ENCODE results near the gene YAP1. TPM values are rescaled to one million over a fixed set of nuclear protein-coding genes. Genes with fewer than 3 reads are reported as not detected.

YAP1 gene
- total RNA-seq, 1 experiment from 2014 or later, result 134 TPM

DNA sequence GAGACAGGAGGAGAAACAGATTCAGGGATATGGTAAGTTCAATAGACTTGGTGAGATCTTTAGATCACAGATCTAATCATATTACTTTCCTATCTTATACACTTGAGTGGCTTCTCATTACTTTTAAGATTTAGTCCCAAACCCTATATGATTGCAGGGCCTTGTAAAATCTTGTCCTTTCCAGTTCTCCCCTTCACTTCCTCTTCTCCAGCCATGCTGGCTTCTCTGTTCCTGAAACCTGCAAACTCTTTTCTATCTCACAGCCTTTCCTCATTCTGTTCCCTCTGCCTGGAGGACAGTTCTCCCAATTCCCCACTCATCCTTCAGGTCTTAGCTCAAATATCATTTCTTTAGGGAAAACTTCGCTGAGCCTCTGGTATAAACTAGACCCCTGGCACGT is 141.2 kb downstream of the YAP1 start:
- Histone ChIP-seq H3K9me3 (ENCODE audit: low read depth, low read length, poor library complexity, severe bottlenecking) (no peaks in the 10 kb centered on the region), H3K27me3 (replicated peaks; ENCODE audit: insufficient read depth, low read depth, low read length, poor library complexity) (no peaks in the 10 kb centered on the region), H3K4me3 (ENCODE audit: low read depth, low read length, poor library complexity, severe bottlenecking) (no peak overlapping the region), H3K27ac (ENCODE audit: low read depth, low read length, poor library complexity, severe bottlenecking) (no peak overlapping the region), H3K36me3 (ENCODE audit: insufficient read depth, low read length, poor library complexity, severe bottlenecking) (no peaks in the 10 kb centered on the region), H3K4me1 (ENCODE audit: insufficient read depth, low read length, poor library complexity, severe bottlenecking) (peaks cover 10% of the 10 kb centered on the region)
- DNase-seq (ENCODE audit: low spot score), result no peak
- POLR2A ChIA-PET (ENCODE audit: low non-redundant PET), result no interaction called here
- no TSS peak for BruUV-seq (replicated peaks)
- CTCF ChIA-PET, result no interaction called here
- intact Hi-C loops (cut with micrococcal nuclease; ENCODE audit: unreplicated experiment), result no loop called here
- TF ChIP-seq EZH2 (IDR thresholded peaks at IDR 0.05; ENCODE audit: borderline replicate concordance, low read depth, low read length, poor library complexity, severe bottlenecking), result no peak
- TF ChIP-seq, protein P1, sequence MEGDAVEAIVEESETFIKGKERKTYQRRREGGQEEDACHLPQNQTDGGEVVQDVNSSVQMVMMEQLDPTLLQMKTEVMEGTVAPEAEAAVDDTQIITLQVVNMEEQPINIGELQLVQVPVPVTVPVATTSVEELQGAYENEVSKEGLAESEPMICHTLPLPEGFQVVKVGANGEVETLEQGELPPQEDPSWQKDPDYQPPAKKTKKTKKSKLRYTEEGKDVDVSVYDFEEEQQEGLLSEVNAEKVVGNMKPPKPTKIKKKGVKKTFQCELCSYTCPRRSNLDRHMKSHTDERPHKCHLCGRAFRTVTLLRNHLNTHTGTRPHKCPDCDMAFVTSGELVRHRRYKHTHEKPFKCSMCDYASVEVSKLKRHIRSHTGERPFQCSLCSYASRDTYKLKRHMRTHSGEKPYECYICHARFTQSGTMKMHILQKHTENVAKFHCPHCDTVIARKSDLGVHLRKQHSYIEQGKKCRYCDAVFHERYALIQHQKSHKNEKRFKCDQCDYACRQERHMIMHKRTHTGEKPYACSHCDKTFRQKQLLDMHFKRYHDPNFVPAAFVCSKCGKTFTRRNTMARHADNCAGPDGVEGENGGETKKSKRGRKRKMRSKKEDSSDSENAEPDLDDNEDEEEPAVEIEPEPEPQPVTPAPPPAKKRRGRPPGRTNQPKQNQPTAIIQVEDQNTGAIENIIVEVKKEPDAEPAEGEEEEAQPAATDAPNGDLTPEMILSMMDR (conservative IDR thresholded peaks at IDR 0.05; ENCODE audit: low read depth, low read length), result no peak

GRCh38 chr11:102252339-102252891 is 142.2 kb downstream of the YAP1 start:
- Histone ChIP-seq H3K9me3 (ENCODE audit: low read depth, low read length, poor library complexity, severe bottlenecking) (no peaks in the 10 kb centered on the region), H3K36me3 (ENCODE audit: insufficient read depth, low read length, poor library complexity, severe bottlenecking) (no peaks in the 10 kb centered on the region), H3K27me3 (replicated peaks; ENCODE audit: insufficient read depth, low read depth, low read length, poor library complexity) (no peaks in the 10 kb centered on the region), H3K4me3 (ENCODE audit: low read depth, low read length, poor library complexity, severe bottlenecking) (no peak overlapping the region), H3K27ac (ENCODE audit: low read depth, low read length, poor library complexity, severe bottlenecking) (no peak overlapping the region), H3K4me1 (ENCODE audit: insufficient read depth, low read length, poor library complexity, severe bottlenecking) (peaks cover 10% of the 10 kb centered on the region)
- CTCF ChIA-PET, result no interaction called here
- DNase-seq (ENCODE audit: low spot score), result no peak
- intact Hi-C loops (cut with micrococcal nuclease; ENCODE audit: unreplicated experiment), result no loop called here
- no peak for TF ChIP-seq EZH2 (IDR thresholded peaks at IDR 0.05; ENCODE audit: borderline replicate concordance, low read depth, low read length, poor library complexity, severe bottlenecking)
- TF ChIP-seq, protein P1 (conservative IDR thresholded peaks at IDR 0.05; ENCODE audit: low read depth, low read length), result no peak
- BruUV-seq (replicated peaks), result no TSS peak
- POLR2A ChIA-PET (ENCODE audit: low non-redundant PET), result no interaction called here

- CTCF ChIA-PET, result no interaction called here
- intact Hi-C loops (cut with micrococcal nuclease; ENCODE audit: unreplicated experiment), result no loop called here
- POLR2A ChIA-PET (ENCODE audit: low non-redundant PET), result no interaction called here
- H3K36me3 ChIP-seq (ENCODE audit: insufficient read depth, low read length, poor library complexity, severe bottlenecking), result no peaks in the 10 kb centered on the region
- no peak for DNase-seq (ENCODE audit: low spot score)
- no peak overlapping the region for H3K4me3 ChIP-seq (ENCODE audit: low read depth, low read length, poor library complexity, severe bottlenecking)
- no peaks in the 10 kb centered on the region for H3K9me3 ChIP-seq (ENCODE audit: low read depth, low read length, poor library complexity, severe bottlenecking)
- peaks cover 10% of the 10 kb centered on the region for H3K4me1 ChIP-seq (ENCODE audit: insufficient read depth, low read length, poor library complexity, severe bottlenecking)
- TF ChIP-seq EZH2 (IDR thresholded peaks at IDR 0.05; ENCODE audit: borderline replicate concordance, low read depth, low read length, poor library complexity, severe bottlenecking), result no peak
- TF ChIP-seq, protein P1 (conservative IDR thresholded peaks at IDR 0.05; ENCODE audit: low read depth, low read length), result no peak
- no TSS peak for BruUV-seq (replicated peaks)
- H3K27ac ChIP-seq (ENCODE audit: low read depth, low read length, poor library complexity, severe bottlenecking), result no peak overlapping the region
- H3K27me3 ChIP-seq (replicated peaks; ENCODE audit: insufficient read depth, low read depth, low read length, poor library complexity), result no peaks in the 10 kb centered on the region
Observed at GRCh38 chr11:102253020-102253715, 142.9 kb downstream of the YAP1 start.
